Upper lobe of left lung (tissue), 4 donors: Measurements from ENCODE around the gene DGCR8.

ENCODE experiments used
- CTCF ChIP-seq, 6 experiments: fragments of 450-650 bp in 4 of 6; fragments of 200-600 bp in 2 of 6; sonication (generic) in 2 of 6; IDR thresholded peaks; one replicate each; pipeline ENCODE4 v1.5.1; 2016 to 2019; ENCODE audit warnings: antibody characterized with exemption in 6 of 6
- POLR2A ChIP-seq, 4 donors: fragments of 450-650 bp; IDR thresholded peaks; one replicate each; pipeline ENCODE4 v1.5.1; 2016 to 2017; ENCODE audit warnings: antibody characterized with exemption in 4 of 4, mild to moderate bottlenecking in 2 of 4
- POLR2AphosphoS5 ChIP-seq, 2 donors: sonication (generic); formaldehyde crosslinking; IDR thresholded peaks; one replicate each; pipeline ENCODE4 v1.5.1; 2017; ENCODE audit warnings: antibody characterized with exemption in 2 of 2

- TF ChIP-seq CTCF (IDR thresholded peaks at IDR 0.05) = no peak
- no peak for TF ChIP-seq POLR2AphosphoS5 (IDR thresholded peaks at IDR 0.05)
- no peak for TF ChIP-seq POLR2A (IDR thresholded peaks at IDR 0.05)
These were observed 3.3 kb upstream of the DGCR8 start for GRCh38 chr22:20076627-20077172.
